Neural cell (in vitro differentiated cells): Measurements from ENCODE around the gene CD81. TPM values are rescaled to one million over a fixed set of nuclear protein-coding genes. Genes with fewer than 3 reads are reported as not detected.

Experiments
- H2AFZ ChIP-seq: fragments of 200-600, 300-800 bp; sonication (generic), shearing (Covaris generic); 2 replicates; pipeline ENCODE4 v1.6.0; 2014; ENCODE audit warnings: low read depth, mild to moderate bottlenecking, antibody characterized with exemption, low read length, moderate library complexity
- H3F3A ChIP-seq: fragments of 200-600 bp; shearing (Covaris generic); 2 replicates; pipeline ENCODE4 v1.6.1; 2016; ENCODE audit warnings: mild to moderate bottlenecking, moderate library complexity, mixed read lengths, antibody characterized with exemption, low read length; ENCODE audit not compliant: insufficient read depth, poor library complexity, severe bottlenecking
- H3K27ac ChIP-seq: fragments of 200-600, 300-800 bp; sonication (generic), shearing (Covaris generic); 2 replicates; pipeline ENCODE4 v1.5.1; 2014; ENCODE audit warnings: mild to moderate bottlenecking, low read length, moderate library complexity
- H3K27me3 ChIP-seq: fragments of 300-800, 200-600 bp; sonication (generic), shearing (Covaris generic); 2 replicates; pipeline ENCODE4 v1.6.0; 2014; ENCODE audit warnings: mild to moderate bottlenecking, low read depth, low read length, moderate library complexity; ENCODE audit not compliant: insufficient read depth
- H3K36me3 ChIP-seq: fragments of 300-800, 200-600 bp; sonication (generic), shearing (Covaris generic); 2 replicates; pipeline ENCODE4 v1.5.1; 2014; ENCODE audit warnings: mild to moderate bottlenecking, antibody characterized with exemption, low read length, moderate library complexity; ENCODE audit not compliant: insufficient read depth
- H3K4me2 ChIP-seq: fragments of 300-800, 200-600 bp; sonication (generic), shearing (Covaris generic); 2 replicates; pipeline ENCODE4 v1.6.0; 2014; ENCODE audit warnings: mild to moderate bottlenecking, low read length
- H3K4me3 ChIP-seq: fragments of 300-800, 200-600 bp; sonication (generic), shearing (Covaris generic); 2 replicates; pipeline ENCODE4 v1.5.1; 2014; ENCODE audit warnings: mild to moderate bottlenecking, low read length, moderate library complexity
- H3K79me2 ChIP-seq: fragments of 200-600 bp; shearing (Covaris generic); replicated peaks from 2 replicates; pipeline ENCODE4 v1.6.0; 2014; ENCODE audit warnings: mild to moderate bottlenecking, low read length, moderate library complexity; ENCODE audit not compliant: insufficient read depth
- H3K9ac ChIP-seq: fragments of 300-800, 200-600 bp; sonication (generic), shearing (Covaris generic); 2 replicates; pipeline ENCODE4 v1.6.1; 2016; ENCODE audit warnings: mild to moderate bottlenecking, low read length, mixed read lengths
- H3K9me2 ChIP-seq: fragments of 200-600 bp; shearing (Covaris generic); 2 replicates; pipeline ENCODE4 v1.6.1; 2016; ENCODE audit warnings: mild to moderate bottlenecking, low read length, mixed read lengths; ENCODE audit not compliant: insufficient read depth
- H3K9me3 ChIP-seq: fragments of 200-600, 300-800 bp; sonication (generic), shearing (Covaris generic); 2 replicates; pipeline ENCODE4 v1.6.1; 2016; ENCODE audit warnings: mild to moderate bottlenecking, mixed run types, low read length, moderate library complexity, mixed read lengths
- H4K20me1 ChIP-seq: fragments of 200-600 bp; shearing (Covaris generic); 2 replicates; pipeline ENCODE4 v1.6.1; 2016; ENCODE audit warnings: mild to moderate bottlenecking, mixed run types; ENCODE audit not compliant: insufficient read depth
- EP300 ChIP-seq: fragments of 450-650 bp; conservative IDR thresholded peaks from 2 replicates; pipeline ENCODE4 v1.6.1; 2014; ENCODE audit warnings: antibody characterized with exemption, mild to moderate bottlenecking, moderate library complexity; ENCODE audit not compliant: poor library complexity, severe bottlenecking
- EZH2 ChIP-seq: fragments of 200-600, 300-800 bp; shearing (Covaris generic), sonication (generic); IDR thresholded peaks from 2 replicates; pipeline ENCODE4 v1.6.1; 2014; ENCODE audit warnings: antibody characterized with exemption, low read length, borderline replicate concordance, mild to moderate bottlenecking; ENCODE audit not compliant: insufficient read depth, poor library complexity, severe bottlenecking
- MXI1 ChIP-seq: fragments of 450-650 bp; conservative IDR thresholded peaks from 2 replicates; pipeline ENCODE4 v1.6.1; 2014; ENCODE audit warnings: antibody characterized with exemption, mild to moderate bottlenecking; ENCODE audit not compliant: poor library complexity, severe bottlenecking
- POLR2AphosphoS5 ChIP-seq: IDR thresholded peaks from 2 replicates; pipeline ENCODE4 v1.6.1; 2012
- RAD21 ChIP-seq: fragments of 450-650 bp; conservative IDR thresholded peaks from 2 replicates; pipeline ENCODE4 v1.6.1; 2014; ENCODE audit warnings: antibody characterized with exemption, mild to moderate bottlenecking, moderate library complexity
- SMC3 ChIP-seq: fragments of 450-650 bp; conservative IDR thresholded peaks from 2 replicates; pipeline ENCODE4 v1.6.1; 2014; ENCODE audit warnings: antibody characterized with exemption, mild to moderate bottlenecking, moderate library complexity; ENCODE audit not compliant: poor library complexity
- TAF1 ChIP-seq: IDR thresholded peaks from 2 replicates; pipeline ENCODE4 v1.6.1; 2012; ENCODE audit warnings: low read depth
- polyA plus RNA-seq: library from polyadenylated mRNA; depleted of rRNA; stranded (reverse); fragments of >200 nt; gene quantifications from 2 replicates; pipeline ENCODE4 v1.2.3, GENCODE V29; 2014
- TF ChIP-seq, protein P1 (sequence below): fragments of 450-650 bp; IDR thresholded peaks from 2 replicates; pipeline ENCODE4 v1.5.1; 2014; ENCODE audit warnings: antibody characterized with exemption, mild to moderate bottlenecking, moderate library complexity; ENCODE audit not compliant: poor library complexity, severe bottlenecking
- TF ChIP-seq, protein P2 (sequence below): IDR thresholded peaks from 2 replicates; pipeline ENCODE4 v1.6.1; 2012; ENCODE audit warnings: borderline replicate concordance

Gene CD81
- polyA plus RNA-seq, 1 donor from 2014 or later = 97.8 TPM

DNA sequence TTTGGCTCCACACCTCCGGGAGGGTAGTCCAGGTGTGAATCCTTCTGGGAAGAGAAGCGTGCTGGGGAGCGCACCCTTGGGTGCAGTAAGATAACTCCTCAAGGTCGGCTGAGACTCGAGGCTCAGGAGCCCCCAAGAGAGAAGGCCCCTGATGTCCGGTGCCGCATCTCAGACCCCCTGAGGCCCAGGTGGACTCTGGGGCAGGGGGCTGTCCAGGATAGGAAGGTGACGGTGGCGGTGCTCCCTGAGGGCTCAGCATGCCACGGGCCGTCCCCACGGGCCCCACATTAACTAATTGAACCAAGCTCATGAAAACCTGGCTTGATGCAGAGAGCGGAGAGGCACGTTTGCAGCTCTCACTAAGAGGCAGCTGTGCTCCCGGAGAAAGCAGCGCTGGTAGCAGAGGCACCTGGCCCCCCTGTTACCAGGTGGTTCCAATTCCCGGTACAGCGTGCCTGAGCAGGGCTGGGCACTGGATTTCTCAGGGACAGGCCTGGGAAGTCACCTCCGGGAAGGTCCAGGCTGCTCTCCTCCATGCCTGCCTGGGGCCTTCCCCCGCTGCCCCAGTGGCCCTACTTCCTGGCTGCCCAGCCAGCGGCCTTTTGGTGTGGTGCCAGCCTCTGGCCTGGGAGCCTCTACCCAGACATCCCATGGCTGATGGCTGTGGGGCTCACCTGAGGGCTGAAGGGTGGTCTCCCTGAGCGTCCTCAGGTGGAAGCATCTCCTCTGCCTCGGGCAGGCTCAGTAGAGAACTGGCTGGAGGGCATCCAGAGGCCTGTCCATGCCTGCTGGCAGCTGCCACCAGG, 68.8 kb downstream of the CD81 start:
- Histone ChIP-seq H2AFZ (no peak overlapping the region), H3K9ac (no peak overlapping the region), H3K9me3 (peaks cover 11% of the 10 kb centered on the region), H3K27me3 (peaks cover 50% of the 10 kb centered on the region), H3K4me2 (no peak overlapping the region), H3K36me3 (no peaks in the 10 kb centered on the region), H3K79me2 (no peaks in the 10 kb centered on the region), H3K4me3 (no peak overlapping the region), H3K27ac (no peak overlapping the region), H4K20me1 (no peaks in the 10 kb centered on the region), H3F3A (no peaks in the 10 kb centered on the region), H3K9me2 (no peaks in the 10 kb centered on the region)
- TF ChIP-seq, protein P1, sequence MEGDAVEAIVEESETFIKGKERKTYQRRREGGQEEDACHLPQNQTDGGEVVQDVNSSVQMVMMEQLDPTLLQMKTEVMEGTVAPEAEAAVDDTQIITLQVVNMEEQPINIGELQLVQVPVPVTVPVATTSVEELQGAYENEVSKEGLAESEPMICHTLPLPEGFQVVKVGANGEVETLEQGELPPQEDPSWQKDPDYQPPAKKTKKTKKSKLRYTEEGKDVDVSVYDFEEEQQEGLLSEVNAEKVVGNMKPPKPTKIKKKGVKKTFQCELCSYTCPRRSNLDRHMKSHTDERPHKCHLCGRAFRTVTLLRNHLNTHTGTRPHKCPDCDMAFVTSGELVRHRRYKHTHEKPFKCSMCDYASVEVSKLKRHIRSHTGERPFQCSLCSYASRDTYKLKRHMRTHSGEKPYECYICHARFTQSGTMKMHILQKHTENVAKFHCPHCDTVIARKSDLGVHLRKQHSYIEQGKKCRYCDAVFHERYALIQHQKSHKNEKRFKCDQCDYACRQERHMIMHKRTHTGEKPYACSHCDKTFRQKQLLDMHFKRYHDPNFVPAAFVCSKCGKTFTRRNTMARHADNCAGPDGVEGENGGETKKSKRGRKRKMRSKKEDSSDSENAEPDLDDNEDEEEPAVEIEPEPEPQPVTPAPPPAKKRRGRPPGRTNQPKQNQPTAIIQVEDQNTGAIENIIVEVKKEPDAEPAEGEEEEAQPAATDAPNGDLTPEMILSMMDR = no peak
- TF ChIP-seq TAF1 (no peak), MXI1 (no peak), EZH2 (no peak), EP300 (no peak), POLR2AphosphoS5 (no peak), SMC3 (no peak), RAD21 (no peak)
- TF ChIP-seq, protein P2, sequence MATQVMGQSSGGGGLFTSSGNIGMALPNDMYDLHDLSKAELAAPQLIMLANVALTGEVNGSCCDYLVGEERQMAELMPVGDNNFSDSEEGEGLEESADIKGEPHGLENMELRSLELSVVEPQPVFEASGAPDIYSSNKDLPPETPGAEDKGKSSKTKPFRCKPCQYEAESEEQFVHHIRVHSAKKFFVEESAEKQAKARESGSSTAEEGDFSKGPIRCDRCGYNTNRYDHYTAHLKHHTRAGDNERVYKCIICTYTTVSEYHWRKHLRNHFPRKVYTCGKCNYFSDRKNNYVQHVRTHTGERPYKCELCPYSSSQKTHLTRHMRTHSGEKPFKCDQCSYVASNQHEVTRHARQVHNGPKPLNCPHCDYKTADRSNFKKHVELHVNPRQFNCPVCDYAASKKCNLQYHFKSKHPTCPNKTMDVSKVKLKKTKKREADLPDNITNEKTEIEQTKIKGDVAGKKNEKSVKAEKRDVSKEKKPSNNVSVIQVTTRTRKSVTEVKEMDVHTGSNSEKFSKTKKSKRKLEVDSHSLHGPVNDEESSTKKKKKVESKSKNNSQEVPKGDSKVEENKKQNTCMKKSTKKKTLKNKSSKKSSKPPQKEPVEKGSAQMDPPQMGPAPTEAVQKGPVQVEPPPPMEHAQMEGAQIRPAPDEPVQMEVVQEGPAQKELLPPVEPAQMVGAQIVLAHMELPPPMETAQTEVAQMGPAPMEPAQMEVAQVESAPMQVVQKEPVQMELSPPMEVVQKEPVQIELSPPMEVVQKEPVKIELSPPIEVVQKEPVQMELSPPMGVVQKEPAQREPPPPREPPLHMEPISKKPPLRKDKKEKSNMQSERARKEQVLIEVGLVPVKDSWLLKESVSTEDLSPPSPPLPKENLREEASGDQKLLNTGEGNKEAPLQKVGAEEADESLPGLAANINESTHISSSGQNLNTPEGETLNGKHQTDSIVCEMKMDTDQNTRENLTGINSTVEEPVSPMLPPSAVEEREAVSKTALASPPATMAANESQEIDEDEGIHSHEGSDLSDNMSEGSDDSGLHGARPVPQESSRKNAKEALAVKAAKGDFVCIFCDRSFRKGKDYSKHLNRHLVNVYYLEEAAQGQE = no peak

DNA sequence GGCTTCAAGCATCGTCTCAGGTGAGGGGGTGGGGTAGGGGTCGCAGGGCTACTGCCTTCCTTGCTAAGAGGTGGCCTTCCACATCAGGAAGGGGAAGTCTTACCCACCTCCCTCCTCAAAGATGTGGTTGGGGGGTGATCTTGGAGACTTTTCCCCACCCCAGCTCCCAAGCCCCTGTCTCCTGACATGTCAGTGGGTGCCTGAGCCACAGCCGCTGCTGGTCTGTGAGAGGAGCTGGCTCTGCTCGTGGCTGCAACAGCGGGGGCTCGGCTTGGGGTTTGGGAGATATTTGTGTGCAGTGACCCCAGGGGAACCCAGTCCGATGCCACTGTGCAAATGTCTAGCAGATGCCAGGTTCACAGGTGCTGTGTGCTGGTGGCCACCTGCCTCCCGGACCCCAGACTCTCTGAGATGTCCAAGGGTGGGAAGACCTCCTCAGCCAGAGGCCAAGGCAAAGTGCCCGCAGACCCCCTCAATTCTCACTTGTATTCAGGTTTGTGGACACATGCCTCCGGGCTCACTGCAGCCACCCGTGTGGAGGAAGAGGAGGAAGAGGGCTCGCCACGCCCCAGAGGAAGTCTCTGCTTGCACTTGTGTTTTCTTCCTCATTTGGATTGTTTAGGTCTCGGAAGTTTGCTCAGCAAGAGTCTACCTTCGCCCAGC, 69.6 kb downstream of the CD81 start:
- H2AFZ ChIP-seq = no peak overlapping the region
- no peaks in the 10 kb centered on the region for H3K36me3 ChIP-seq
- H4K20me1 ChIP-seq = no peaks in the 10 kb centered on the region
- H3K27me3 ChIP-seq = peaks cover 50% of the 10 kb centered on the region
- no peak overlapping the region for H3K9ac ChIP-seq
- no peak overlapping the region for H3K4me3 ChIP-seq
- H3K9me2 ChIP-seq = no peaks in the 10 kb centered on the region
- H3K4me2 ChIP-seq = no peak overlapping the region
- no peaks in the 10 kb centered on the region for H3F3A ChIP-seq
- no peak overlapping the region for H3K27ac ChIP-seq
- peaks cover 11% of the 10 kb centered on the region for H3K9me3 ChIP-seq
- H3K79me2 ChIP-seq = no peaks in the 10 kb centered on the region
- no peak for TF ChIP-seq EP300
- no peak for TF ChIP-seq POLR2AphosphoS5
- TF ChIP-seq TAF1 = no peak
- TF ChIP-seq SMC3 = no peak
- TF ChIP-seq, protein P2 = no peak
- TF ChIP-seq RAD21 = no peak
- no peak for TF ChIP-seq EZH2
- TF ChIP-seq, protein P1 = no peak
- no peak for TF ChIP-seq MXI1
